Lower leg skin (tissue), 4 donors: ENCODE results near the gene SEMA5B. TPM values are rescaled to one million over a fixed set of nuclear protein-coding genes. Genes with fewer than 3 reads are reported as not detected.

Experiments used
- DNase-seq, 2 donors: peaks; one replicate each; pipeline ENCODE4 v3.0.0-alpha.2; 2019; ENCODE audit warnings: low spot score in 2 of 2
- H3K4me3 ChIP-seq: fragments of 200-600 bp; sonication (generic); 2 replicates; pipeline ENCODE4 v1.5.1; 2017; ENCODE audit warnings: mild to moderate bottlenecking, low read depth; ENCODE audit not compliant: poor library complexity, severe bottlenecking
- CTCF ChIP-seq, 3 donors: fragments of 450-650 bp; IDR thresholded peaks; one replicate each; pipeline ENCODE4 v1.5.1; 2016; ENCODE audit warnings: antibody characterized with exemption in 3 of 3, mild to moderate bottlenecking in 3 of 3, moderate library complexity in 2 of 3
- POLR2A ChIP-seq, 2 donors: fragments of 450-650 bp; IDR thresholded peaks; one replicate each; pipeline ENCODE4 v1.6.1; 2016 to 2017; ENCODE audit warnings: antibody characterized with exemption in 2 of 2, mild to moderate bottlenecking in 1 of 2, moderate library complexity in 1 of 2
- WGBS, 2 donors: methylation state at CpG; one replicate each; pipeline ENCODE4 v1.1.5; 2018; 5-methylcytosine and 5-hydroxymethylcytosine counted together
- intact Hi-C: fragments of 100-400 bp; cut with DNase I; formaldehyde crosslinking; loops from one replicate; pipeline ENCODE4 v1.15.0; 2023; ENCODE audit warnings: low total_unique reads
- total RNA-seq, 4 donors: library from RNA; depleted of rRNA; stranded (reverse); fragments of >200 nt; gene quantifications; one replicate each; pipeline ENCODE4 v1.1.0, GENCODE V29; 2016

The SEMA5B gene
- total RNA-seq, 4 donors from 2014 or later: 0.21 to 1.8 (median 0.61) TPM

GRCh38 chr3:122927726-122928125 lies 99.8 kb downstream of the SEMA5B start:
- intact Hi-C loops: no loop called here
- no peak for TF ChIP-seq CTCF (IDR thresholded peaks at IDR 0.05)
- no peak for TF ChIP-seq POLR2A (IDR thresholded peaks at IDR 0.05)
- peak in 1 of 2 donors; percentile 68 for DNase-seq
- no peak overlapping the region for H3K4me3 ChIP-seq
- 92 to 99% methylated on average over 10 of the region's 10 CpGs for WGBS, 2 donors

- DNase-seq: no peak
- no peak overlapping the region for H3K4me3 ChIP-seq
- intact Hi-C loops: no loop called here
- 97 to 98% methylated on average over 3 of the region's 3 CpGs for WGBS, 2 donors
- TF ChIP-seq POLR2A (IDR thresholded peaks at IDR 0.05) (no peak), CTCF (IDR thresholded peaks at IDR 0.05) (no peak)
These were observed 100.8 kb downstream of the SEMA5B start for GRCh38 chr3:122926811-122927210.

DNA sequence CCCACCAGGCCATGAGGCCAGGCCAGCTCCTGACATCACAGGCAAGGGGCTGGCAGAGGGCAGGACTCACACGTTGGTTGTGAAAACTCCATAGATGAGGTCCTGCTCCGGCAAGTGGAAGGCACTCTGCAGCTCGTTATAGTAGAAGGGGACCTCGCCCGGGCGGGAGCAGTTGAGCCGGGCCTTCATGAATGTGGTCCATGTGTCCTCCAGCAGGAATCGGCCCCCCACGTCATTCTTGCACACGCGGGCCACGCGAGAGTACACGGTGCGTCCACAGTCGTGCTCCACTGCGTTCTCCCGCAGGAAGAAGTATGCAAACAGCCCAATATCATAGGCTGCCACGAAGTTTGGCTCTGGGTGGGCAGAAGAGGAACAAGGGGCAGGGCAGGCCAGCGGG lies 101.2 kb downstream of the SEMA5B start:
- H3K4me3 ChIP-seq: no peak overlapping the region
- WGBS, 2 donors: 81 to 93% methylated on average over 9 to 20 of the region's 20 CpGs
- intact Hi-C loops: no loop called here
- peak in 1 of 2 donors; percentile 72 for DNase-seq
- no peak for TF ChIP-seq CTCF (IDR thresholded peaks at IDR 0.05)
- no peak for TF ChIP-seq POLR2A (IDR thresholded peaks at IDR 0.05)

GRCh38 chr3:122925756-122926155 lies 101.8 kb downstream of the SEMA5B start:
- intact Hi-C loops: no loop called here
- no peak for TF ChIP-seq CTCF (IDR thresholded peaks at IDR 0.05)
- TF ChIP-seq POLR2A (IDR thresholded peaks at IDR 0.05): no peak
- 93 to 94% methylated on average over 1 of the region's 1 CpG for WGBS, 2 donors
- peak in 1 of 2 donors; percentile 72 for DNase-seq
- no peak overlapping the region for H3K4me3 ChIP-seq

DNA sequence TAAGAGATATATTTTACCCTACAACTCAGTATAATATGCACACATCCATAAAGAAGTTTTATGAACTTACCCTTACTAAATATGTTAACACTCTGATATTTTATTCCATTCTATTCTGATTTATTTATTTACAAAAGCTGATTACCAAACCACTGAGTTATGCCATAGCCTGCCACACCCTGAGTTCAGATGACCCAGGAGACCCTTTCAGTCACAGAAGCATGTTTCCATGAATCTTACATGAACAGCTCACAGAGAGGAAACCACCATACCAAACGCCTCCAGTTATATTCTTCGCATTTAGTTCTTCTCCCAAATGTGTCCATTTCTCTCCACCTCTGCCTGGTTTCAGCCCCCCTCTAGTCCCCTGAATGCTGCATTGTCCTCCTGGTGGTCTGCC lies 103.5 kb downstream of the SEMA5B start:
- DNase-seq: peak in 1 of 2 donors; percentile 40
- intact Hi-C loops: no loop called here
- WGBS, 2 donors: 78 to 80% methylated on average over 2 of the region's 2 CpGs
- H3K4me3 ChIP-seq: no peak overlapping the region
- TF ChIP-seq POLR2A (IDR thresholded peaks at IDR 0.05): no peak
- TF ChIP-seq CTCF (IDR thresholded peaks at IDR 0.05): no peak

- intact Hi-C loops: no loop called here
- peak in 1 of 2 donors; percentile 56 for DNase-seq
- no peak overlapping the region for H3K4me3 ChIP-seq
- TF ChIP-seq CTCF (IDR thresholded peaks at IDR 0.05) (no peak), POLR2A (IDR thresholded peaks at IDR 0.05) (no peak)
- WGBS, 2 donors: 75 to 80% methylated on average over 6 of the region's 6 CpGs
These were observed 104.0 kb downstream of the SEMA5B start for GRCh38 chr3:122923611-122924010.
